Measurements from ENCODE around the gene TNFRSF13B. TPM values are rescaled to one million over a fixed set of nuclear protein-coding genes. Genes with fewer than 3 reads are reported as not detected.

TNFRSF13B gene
- total RNA-seq, 1 donor from 2014 or later, result 342 TPM

DNA sequence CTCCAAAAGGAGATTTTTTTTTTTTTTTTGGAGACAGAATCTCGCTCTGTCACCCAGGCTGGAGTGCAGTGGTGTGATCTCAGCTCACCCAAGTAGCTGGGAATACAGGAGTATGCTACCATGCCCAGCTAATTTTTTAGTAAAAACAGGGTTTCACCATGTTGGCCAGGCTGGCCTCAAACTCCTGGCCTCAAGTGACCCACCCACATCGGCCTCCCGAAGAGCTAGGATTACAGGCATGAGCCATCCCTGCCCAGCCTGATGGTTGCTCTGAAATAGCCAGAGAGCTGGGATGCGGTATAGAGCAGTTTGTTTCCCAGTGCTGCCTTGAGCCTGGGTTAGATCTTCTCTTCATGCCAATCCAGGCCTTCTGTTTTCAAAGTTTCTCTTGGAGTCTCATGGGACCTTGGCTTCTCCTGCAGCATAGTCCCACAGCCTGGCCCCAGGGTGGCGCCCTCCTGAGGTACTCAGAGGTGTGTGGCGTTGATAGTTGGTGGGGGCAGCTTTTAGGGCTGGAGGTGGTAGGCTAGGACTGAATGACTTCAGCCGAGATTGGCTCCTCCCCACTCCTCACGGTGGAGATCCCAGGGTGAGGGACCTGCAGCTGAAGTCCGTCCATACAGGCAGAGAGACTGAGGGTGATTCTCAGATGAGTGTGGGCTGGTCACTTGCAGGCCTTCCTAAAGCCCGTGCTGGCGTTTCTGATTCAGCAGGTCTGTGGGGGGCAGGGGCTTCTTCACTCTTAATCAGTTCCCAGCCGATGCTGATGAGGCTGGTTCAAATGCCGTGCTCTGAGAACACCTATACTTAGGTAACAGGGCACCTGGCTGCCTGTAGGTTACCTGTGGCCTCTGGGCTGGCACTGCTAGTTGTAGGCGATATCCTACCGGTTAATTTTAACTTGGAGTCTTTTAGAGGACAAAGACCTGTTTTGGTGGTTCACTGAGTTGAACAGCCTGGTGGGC lies 52.0 kb downstream of the TNFRSF13B start:
- Mint-ChIP-seq H3K27me3 (no peaks in the 10 kb centered on the region), H3K4me3 (no peak overlapping the region), H3K36me3 (ENCODE audit: low read depth) (peaks cover 5% of the 10 kb centered on the region), H3K27ac (no peak overlapping the region), H3K9me3 (no peaks in the 10 kb centered on the region), H3K4me1 (peaks cover 11% of the 10 kb centered on the region)
- intact Hi-C loops (cut with micrococcal nuclease), result loop anchor here (10.0 kb wide), 1 partner anchor 385 kb away; the partner anchor contains the start of gene NT5M
- ChIA-PET POLR2A (interaction anchor here (0.6 to 1.0 kb wide), 3 partner anchors 70 to 86 kb away, joined by 3 to 5 read pairs (median 3); no protein-coding TSS in a partner anchor), CTCF (interaction anchor here (1.2 to 2.5 kb wide), 2 partner anchors 72 to 73 kb away, joined by 4 to 6 read pairs; no protein-coding TSS in a partner anchor)
- TF ChIP-seq, protein P1, sequence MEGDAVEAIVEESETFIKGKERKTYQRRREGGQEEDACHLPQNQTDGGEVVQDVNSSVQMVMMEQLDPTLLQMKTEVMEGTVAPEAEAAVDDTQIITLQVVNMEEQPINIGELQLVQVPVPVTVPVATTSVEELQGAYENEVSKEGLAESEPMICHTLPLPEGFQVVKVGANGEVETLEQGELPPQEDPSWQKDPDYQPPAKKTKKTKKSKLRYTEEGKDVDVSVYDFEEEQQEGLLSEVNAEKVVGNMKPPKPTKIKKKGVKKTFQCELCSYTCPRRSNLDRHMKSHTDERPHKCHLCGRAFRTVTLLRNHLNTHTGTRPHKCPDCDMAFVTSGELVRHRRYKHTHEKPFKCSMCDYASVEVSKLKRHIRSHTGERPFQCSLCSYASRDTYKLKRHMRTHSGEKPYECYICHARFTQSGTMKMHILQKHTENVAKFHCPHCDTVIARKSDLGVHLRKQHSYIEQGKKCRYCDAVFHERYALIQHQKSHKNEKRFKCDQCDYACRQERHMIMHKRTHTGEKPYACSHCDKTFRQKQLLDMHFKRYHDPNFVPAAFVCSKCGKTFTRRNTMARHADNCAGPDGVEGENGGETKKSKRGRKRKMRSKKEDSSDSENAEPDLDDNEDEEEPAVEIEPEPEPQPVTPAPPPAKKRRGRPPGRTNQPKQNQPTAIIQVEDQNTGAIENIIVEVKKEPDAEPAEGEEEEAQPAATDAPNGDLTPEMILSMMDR (IDR thresholded peaks at IDR 0.05), result no peak
- no peak for ATAC-seq (ENCODE audit: low read depth)
- DNase-seq, result no peak

DNA sequence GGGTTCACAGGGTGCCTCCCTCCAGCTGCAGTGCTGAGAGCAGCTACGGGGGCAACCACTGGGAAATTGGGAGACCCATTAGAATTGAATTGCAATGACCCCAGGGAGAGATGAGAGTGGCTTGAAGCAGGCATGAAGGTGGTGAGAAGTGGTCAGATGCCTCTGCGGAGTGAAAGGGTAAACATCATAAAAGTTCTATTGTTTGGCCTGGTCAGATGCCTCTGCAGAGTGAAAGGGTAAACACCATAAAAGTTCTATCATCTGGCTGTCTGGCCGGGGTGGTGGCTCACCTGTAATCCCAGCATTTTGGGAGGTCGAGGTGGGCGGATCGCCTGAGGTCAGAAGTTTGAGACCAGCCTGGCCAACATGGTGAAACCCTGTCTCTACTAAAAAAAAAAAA lies 53.5 kb downstream of the TNFRSF13B start:
- Mint-ChIP-seq H3K4me3 (no peak overlapping the region), H3K27ac (no peak overlapping the region), H3K9me3 (no peaks in the 10 kb centered on the region), H3K4me1 (peaks cover 18% of the 10 kb centered on the region), H3K27me3 (no peaks in the 10 kb centered on the region), H3K36me3 (ENCODE audit: low read depth) (peaks cover 2% of the 10 kb centered on the region)
- TF ChIP-seq, protein P1 (IDR thresholded peaks at IDR 0.05), result no peak
- CTCF ChIA-PET, result no interaction called here
- POLR2A ChIA-PET, result interaction anchor here (1.0 kb wide), 1 partner anchor 70 kb away, joined by 3 read pairs; no protein-coding TSS in a partner anchor
- DNase-seq, result no peak
- intact Hi-C loops (cut with micrococcal nuclease), result loop anchor here (10.0 kb wide), 1 partner anchor 386 kb away; the partner anchor contains the start of gene NT5M
- no peak for ATAC-seq (ENCODE audit: low read depth)

DNA sequence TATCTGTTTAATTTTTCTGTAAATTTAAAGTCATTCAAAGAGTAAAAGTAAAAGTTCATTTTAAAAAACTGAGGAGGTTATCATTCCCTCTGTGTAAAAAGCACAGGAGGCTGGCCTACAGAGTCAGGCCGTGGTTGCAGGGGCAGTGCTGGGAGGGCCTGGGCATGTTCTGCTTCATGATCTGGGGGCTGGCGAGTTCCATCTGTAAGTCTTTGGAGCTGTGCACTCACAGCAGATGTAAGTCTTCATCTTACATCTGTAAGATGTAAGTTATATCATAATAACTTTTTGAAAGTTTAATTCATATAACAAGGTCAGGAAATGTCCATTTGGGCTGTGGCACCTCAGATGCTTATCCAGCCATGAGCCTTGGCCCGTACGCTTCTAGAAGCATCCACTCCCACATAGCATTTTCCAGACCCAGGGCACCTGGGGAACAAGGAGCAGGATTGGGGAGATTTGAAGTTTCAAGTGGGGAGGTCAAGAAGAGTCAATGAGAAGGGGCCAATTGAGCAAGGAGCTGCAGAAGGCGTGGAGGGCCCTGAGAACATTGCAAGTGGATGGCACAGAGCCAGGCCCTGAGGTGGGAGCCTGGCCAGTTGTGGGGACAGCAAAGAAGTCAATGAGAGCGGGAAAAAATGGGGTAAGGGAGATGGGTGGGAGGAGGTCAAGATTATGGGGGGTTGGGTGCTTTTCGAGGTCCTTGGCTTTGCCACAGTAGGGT lies 54.1 kb downstream of the TNFRSF13B start:
- no peak overlapping the region for H3K4me3 Mint-ChIP-seq
- POLR2A ChIA-PET, result interaction anchor here (1.0 kb wide), 1 partner anchor 70 kb away, joined by 3 read pairs; no protein-coding TSS in a partner anchor
- H3K27me3 Mint-ChIP-seq, result no peaks in the 10 kb centered on the region

DNA sequence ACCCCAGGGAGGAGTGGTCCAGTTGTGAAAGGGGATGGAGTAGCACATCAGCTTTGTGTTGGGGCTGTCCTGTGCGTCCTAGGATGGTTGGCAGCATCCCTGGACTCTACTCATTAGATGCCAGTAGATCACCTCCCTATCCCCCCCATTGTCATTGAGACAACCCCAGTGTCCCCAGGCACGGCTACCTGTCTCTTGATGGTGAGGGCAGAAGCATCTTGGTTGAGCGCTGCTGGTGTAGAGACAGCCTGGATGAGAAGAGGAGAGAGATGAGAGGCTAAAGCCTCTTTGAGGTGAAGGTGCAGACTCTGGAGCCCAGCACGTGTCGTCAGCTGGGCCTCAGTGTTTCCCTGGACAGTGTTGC lies 55.4 kb downstream of the TNFRSF13B start:
- CTCF ChIA-PET, result interaction anchor here (1.1 to 2.7 kb wide), 7 partner anchors 61 to 82 kb away, joined by 3 to 12 read pairs (median 6); no protein-coding TSS in a partner anchor
- POLR2A ChIA-PET, result interaction anchor here (1.0 to 2.8 kb wide), 3 partner anchors 15 to 72 kb away, joined by 3 to 14 read pairs (median 5); no protein-coding TSS in a partner anchor
- DNase-seq (no peak), ATAC-seq (ENCODE audit: low read depth) (no peak)
- Mint-ChIP-seq H3K27me3 (no peaks in the 10 kb centered on the region), H3K27ac (no peak overlapping the region), H3K36me3 (ENCODE audit: low read depth) (no peaks in the 10 kb centered on the region), H3K4me3 (no peak overlapping the region), H3K9me3 (no peaks in the 10 kb centered on the region), H3K4me1 (peaks cover 19% of the 10 kb centered on the region)
- TF ChIP-seq, protein P1 (IDR thresholded peaks at IDR 0.05), result no peak
- intact Hi-C loops (cut with micrococcal nuclease), result loop anchor here (1.0 to 10.0 kb wide), 2 partner anchors 75 to 388 kb away; partner anchors contain the start of gene NT5M

More for the DNA sequence above, 54.1 kb downstream of the TNFRSF13B start:
- Mint-ChIP-seq H3K4me1 (peaks cover 18% of the 10 kb centered on the region), H3K27ac (no peak overlapping the region), H3K9me3 (no peaks in the 10 kb centered on the region), H3K36me3 (ENCODE audit: low read depth) (peaks cover 2% of the 10 kb centered on the region)
- DNase-seq (no peak), ATAC-seq (ENCODE audit: low read depth) (no peak)
- intact Hi-C loops (cut with micrococcal nuclease), result loop anchor here (10.0 kb wide), 1 partner anchor 387 kb away; the partner anchor contains the start of gene NT5M
- CTCF ChIA-PET, result interaction anchor here (1.6 to 2.7 kb wide), 2 partner anchors 72 to 74 kb away, joined by 8 to 12 read pairs; no protein-coding TSS in a partner anchor
- TF ChIP-seq, protein P1 (IDR thresholded peaks at IDR 0.05), result no peak
